HepG2 (cell line): Measurements from ENCODE around the gene SLC22A23. TPM values are rescaled to one million over a fixed set of nuclear protein-coding genes. Genes with fewer than 3 reads are reported as not detected.

Experiments used
- AKAP8 ChIP-seq: sonication (generic); formaldehyde crosslinking; IDR thresholded peaks from 2 replicates; pipeline ENCODE4 v1.5.1; 2020; ENCODE audit warnings: mild to moderate bottlenecking, missing genetic modification reagents
- ASH2L ChIP-seq: fragments of 300-600, 200-600 bp; sonication (generic); IDR thresholded peaks from 2 replicates; pipeline ENCODE4 v1.7.0; 2017; ENCODE audit warnings: low read depth, mild to moderate bottlenecking, moderate library complexity, mixed read lengths, low read length; ENCODE audit not compliant: insufficient read length
- BCL3 ChIP-seq: sonication (generic); formaldehyde crosslinking; IDR thresholded peaks from 2 replicates; pipeline ENCODE4 v1.5.1; 2020; ENCODE audit warnings: mild to moderate bottlenecking, missing genetic modification reagents, moderate library complexity
- ERF ChIP-seq: IDR thresholded peaks from 2 replicates; pipeline ENCODE4 v1.6.1; 2018; ENCODE audit warnings: missing biosample characterization, missing genetic modification reagents
- HMG20A ChIP-seq: IDR thresholded peaks from 2 replicates; pipeline ENCODE4 v1.6.1; 2016; ENCODE audit warnings: borderline replicate concordance
- HNRNPL ChIP-seq: fragments of 200-400 bp; formaldehyde crosslinking; IDR thresholded peaks from 2 replicates; pipeline ENCODE4 v1.6.1; 2017; ENCODE audit warnings: mild to moderate bottlenecking, low read depth, low read length
- MAFK ChIP-seq, 2 experiments: IDR thresholded peaks in 1 of 2; conservative IDR thresholded peaks in 1 of 2; 2 replicates each; pipeline ENCODE4 v1.6.1; 2011; ENCODE audit warnings: improper control_type of control experiment in 2 of 2, low read length in 2 of 2
- NR2C2 ChIP-seq: sonication (generic); formaldehyde crosslinking; IDR thresholded peaks from 2 replicates; pipeline ENCODE4 v1.4.0; 2020; ENCODE audit warnings: missing genetic modification reagents, mild to moderate bottlenecking, moderate library complexity, borderline replicate concordance
- PRDM15 ChIP-seq: sonication (generic); formaldehyde crosslinking; IDR thresholded peaks from 2 replicates; pipeline ENCODE4 v1.4.0; 2020; ENCODE audit warnings: missing genetic modification reagents
- SAP130 ChIP-seq: IDR thresholded peaks from 2 replicates; pipeline ENCODE4 v1.6.1; 2016; ENCODE audit warnings: low read depth
- SPEN ChIP-seq: sonication (generic); formaldehyde crosslinking; IDR thresholded peaks from 2 replicates; pipeline ENCODE4 v1.5.1; 2020; ENCODE audit warnings: low read depth, mild to moderate bottlenecking, missing genetic modification reagents
- STAG1 ChIP-seq: sonication (generic); formaldehyde crosslinking; IDR thresholded peaks from 2 replicates; pipeline ENCODE4 v1.4.0; 2020; ENCODE audit warnings: missing genetic modification reagents
- TEAD3 ChIP-seq: optimal IDR thresholded peaks from 2 replicates; pipeline ENCODE3; 2016; ENCODE audit warnings: borderline replicate concordance
- THAP8 ChIP-seq: sonication (generic); formaldehyde crosslinking; IDR thresholded peaks from 2 replicates; pipeline ENCODE4 v1.5.1; 2020; ENCODE audit warnings: missing genetic modification reagents, mild to moderate bottlenecking, borderline replicate concordance
- YEATS4 ChIP-seq: sonication (generic); formaldehyde crosslinking; IDR thresholded peaks from 2 replicates; pipeline ENCODE4 v1.4.0; 2020; ENCODE audit warnings: missing genetic modification reagents, borderline replicate concordance
- ZFP82 ChIP-seq: sonication (generic); formaldehyde crosslinking; IDR thresholded peaks from 2 replicates; pipeline ENCODE4 v1.5.1; 2020; ENCODE audit warnings: mild to moderate bottlenecking, missing genetic modification reagents, borderline replicate concordance
- ZNF317 ChIP-seq: sonication (generic); formaldehyde crosslinking; IDR thresholded peaks from 2 replicates; pipeline ENCODE4 v1.5.0; 2020; ENCODE audit warnings: mild to moderate bottlenecking, missing genetic modification reagents
- ZNF451 ChIP-seq: sonication (generic); formaldehyde crosslinking; IDR thresholded peaks from 2 replicates; pipeline ENCODE4 v1.5.0; 2020; ENCODE audit warnings: mild to moderate bottlenecking, missing genetic modification reagents
- ZNF580 ChIP-seq: IDR thresholded peaks from 2 replicates; pipeline ENCODE4 v1.6.1; 2016; ENCODE audit warnings: low read depth, borderline replicate concordance
- ZNF724P ChIP-seq: sonication (generic); formaldehyde crosslinking; IDR thresholded peaks from 2 replicates; pipeline ENCODE4 v1.8.0; 2022; ENCODE audit warnings: missing genetic modification reagents, borderline replicate concordance
- ZNF891 ChIP-seq: sonication (generic); formaldehyde crosslinking; IDR thresholded peaks from 2 replicates; pipeline ENCODE4 v1.5.0; 2020; ENCODE audit warnings: mild to moderate bottlenecking, missing genetic modification reagents
- polyA plus RNA-seq, 8 experiments: library from polyadenylated mRNA; depleted of rRNA in 3 of 8; stranded (reverse) in 7 of 8; unstranded in 1 of 8; fragments of >200 nt; fragmentation: Illumina TruSeq in 4 of 8; extraction: Trizol in 4 of 8; gene quantifications; 2 replicates each; pipeline versions ENCODE4 v1.2.1 to v1.2.3, GENCODE V29; 2011 to 2016; ENCODE audit warnings: low read depth in 4 of 8, missing spikeins in 1 of 8, mixed read lengths in 1 of 8; ENCODE audit not compliant: insufficient read depth in 1 of 8
- total RNA-seq, 5 experiments: library from RNA; depleted of rRNA; stranded (reverse); fragments of >200 nt; fragmentation: Illumina TruSeq; extraction: Trizol; gene quantifications; 2 replicates each; pipeline ENCODE4 v1.2.3, GENCODE V29; 2016; ENCODE audit warnings: low read depth in 1 of 5

SLC22A23 gene
- total and polyA plus RNA-seq, 2 of the 13 experiments (the other 11 are each of a cell fraction or from before 2014, with no cell fraction given): 11.8 to 17.5 TPM

- TF ChIP-seq ZNF580 (CRISPR knock-in tag) (no peak; the same call in 1 of the 2 replicates), ZNF724P (CRISPR knock-in tag) (peak; percentile 49), THAP8 (CRISPR knock-in tag) (peak; percentile 16; the same call in 1 of the 2 replicates), HMG20A (CRISPR knock-in tag) (0 out of 2 replicates have a peak, but pooled peaks have one; percentile 15), NR2C2 (CRISPR knock-in tag) (peak; percentile 12; the same call in 1 of the 2 replicates), SPEN (peak; percentile 64; the same call in 1 of the 2 replicates), MAFK (conservative IDR thresholded peaks at IDR 0.05 in 1 of 2, IDR thresholded peaks at IDR 0.05 in 1 of 2; ENCODE audit: low read length in 2 of 2) (no peak), ZNF317 (CRISPR knock-in tag) (no peak), ZNF891 (peak; percentile 74), AKAP8 (peak; percentile 48; the same call in 1 of the 2 replicates), SAP130 (CRISPR knock-in tag) (peak; percentile 87), HNRNPL (0 out of 2 replicates have a peak, but pooled peaks have one; percentile 16), ZFP82 (CRISPR knock-in tag) (peak; percentile 65; the same call in 1 of the 2 replicates), ASH2L (peak; percentile 56), STAG1 (CRISPR knock-in tag) (peak; percentile 69), PRDM15 (CRISPR knock-in tag) (peak; percentile 25; the same call in 1 of the 2 replicates), ERF (CRISPR knock-in tag) (0 out of 2 replicates have a peak, but pooled peaks have one; percentile 39), ZNF451 (CRISPR knock-in tag) (0 out of 2 replicates have a peak, but pooled peaks have one; percentile 44), TEAD3 (peak; percentile 8), YEATS4 (peak; percentile 72), BCL3 (peak; percentile 33; the same call in 1 of the 2 replicates)
Measured at GRCh38 chr6:3456898-3457709, at the start of gene SLC22A23 (continued).
